ENCODE results near the gene NCAPG.

The NCAPG gene, protein sequence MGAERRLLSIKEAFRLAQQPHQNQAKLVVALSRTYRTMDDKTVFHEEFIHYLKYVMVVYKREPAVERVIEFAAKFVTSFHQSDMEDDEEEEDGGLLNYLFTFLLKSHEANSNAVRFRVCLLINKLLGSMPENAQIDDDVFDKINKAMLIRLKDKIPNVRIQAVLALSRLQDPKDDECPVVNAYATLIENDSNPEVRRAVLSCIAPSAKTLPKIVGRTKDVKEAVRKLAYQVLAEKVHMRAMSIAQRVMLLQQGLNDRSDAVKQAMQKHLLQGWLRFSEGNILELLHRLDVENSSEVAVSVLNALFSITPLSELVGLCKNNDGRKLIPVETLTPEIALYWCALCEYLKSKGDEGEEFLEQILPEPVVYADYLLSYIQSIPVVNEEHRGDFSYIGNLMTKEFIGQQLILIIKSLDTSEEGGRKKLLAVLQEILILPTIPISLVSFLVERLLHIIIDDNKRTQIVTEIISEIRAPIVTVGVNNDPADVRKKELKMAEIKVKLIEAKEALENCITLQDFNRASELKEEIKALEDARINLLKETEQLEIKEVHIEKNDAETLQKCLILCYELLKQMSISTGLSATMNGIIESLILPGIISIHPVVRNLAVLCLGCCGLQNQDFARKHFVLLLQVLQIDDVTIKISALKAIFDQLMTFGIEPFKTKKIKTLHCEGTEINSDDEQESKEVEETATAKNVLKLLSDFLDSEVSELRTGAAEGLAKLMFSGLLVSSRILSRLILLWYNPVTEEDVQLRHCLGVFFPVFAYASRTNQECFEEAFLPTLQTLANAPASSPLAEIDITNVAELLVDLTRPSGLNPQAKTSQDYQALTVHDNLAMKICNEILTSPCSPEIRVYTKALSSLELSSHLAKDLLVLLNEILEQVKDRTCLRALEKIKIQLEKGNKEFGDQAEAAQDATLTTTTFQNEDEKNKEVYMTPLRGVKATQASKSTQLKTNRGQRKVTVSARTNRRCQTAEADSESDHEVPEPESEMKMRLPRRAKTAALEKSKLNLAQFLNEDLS

GRCh38 chr4:17810260-17811077 is at the start of gene NCAPG, which contains the start of gene DCAF16:
Gene NCAPG (plus strand): TSS chr4:17810979. CDS start chr4:17811078, 99 bp downstream.
Gene DCAF16 (minus strand): TSS chr4:17810757. CDS start chr4:17804141, 6,616 bp downstream.
- H3K4me3 ChIP-seq (ENCODE audit: low read depth, low read length): peak within 1 kb of the TSS; percentile 84
- TF ChIP-seq CTCF (conservative IDR thresholded peaks at IDR 0.05; ENCODE audit: low read depth, low read length): no peak
- peak; percentile 100 for DNase-seq (ENCODE audit: low read depth)

GRCh38 chr4:17761062-17761461 is 49.7 kb upstream of the NCAPG start:
- no peak overlapping the region for H3K4me3 ChIP-seq (ENCODE audit: low read depth, low read length)
- DNase-seq (ENCODE audit: low read depth): no peak
- TF ChIP-seq CTCF (conservative IDR thresholded peaks at IDR 0.05; ENCODE audit: low read depth, low read length): no peak

- peak; percentile 54 for TF ChIP-seq CTCF (conservative IDR thresholded peaks at IDR 0.05; ENCODE audit: low read depth, low read length)
- DNase-seq (ENCODE audit: low read depth): peak; percentile 73
- no peak overlapping the region for H3K4me3 ChIP-seq (ENCODE audit: low read depth, low read length)
These were observed 48.1 kb upstream of the NCAPG start for GRCh38 chr4:17762726-17763125.

DNA sequence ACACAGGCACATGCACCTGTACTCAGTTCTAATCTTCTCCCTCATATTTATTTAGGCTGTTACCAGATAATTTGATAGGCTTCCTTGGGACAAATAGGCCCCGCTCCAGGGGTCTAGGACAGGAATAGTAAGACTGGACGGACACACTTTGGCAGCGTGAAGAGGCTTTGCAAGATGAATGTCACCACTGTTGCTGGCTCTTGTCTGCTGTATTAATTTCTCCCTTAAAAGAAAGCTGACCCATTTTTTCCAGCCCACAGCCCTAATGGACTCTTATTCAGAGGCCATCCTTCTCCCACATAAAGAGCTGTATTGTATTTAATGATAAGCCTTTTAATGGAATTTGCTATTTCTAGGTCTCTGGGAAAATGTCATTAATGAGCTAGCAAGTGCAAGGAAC is 47.4 kb upstream of the NCAPG start:
- TF ChIP-seq CTCF (conservative IDR thresholded peaks at IDR 0.05; ENCODE audit: low read depth, low read length): no peak
- no peak for DNase-seq (ENCODE audit: low read depth)
- no peak overlapping the region for H3K4me3 ChIP-seq (ENCODE audit: low read depth, low read length)

GRCh38 chr4:17763931-17764330 is 46.8 kb upstream of the NCAPG start:
- no peak for DNase-seq (ENCODE audit: low read depth)
- H3K4me3 ChIP-seq (ENCODE audit: low read depth, low read length): no peak overlapping the region
- TF ChIP-seq CTCF (conservative IDR thresholded peaks at IDR 0.05; ENCODE audit: low read depth, low read length): no peak

Data from choroid plexus epithelial cell (primary cell).